K562 (cell line): Measurements from ENCODE around the gene CYP11A1. TPM values are rescaled to one million over a fixed set of nuclear protein-coding genes. Genes with fewer than 3 reads are reported as not detected.

Source experiments
- ATAC-seq: fragments of 200-7000 bp; cut with Tn5 transposase; 3 replicates; pipeline ENCODE4 v1.9.1; 2020; ENCODE audit warnings: moderate library complexity
- BruUV-seq: library from RNA; stranded (reverse); fragments of 400-500 nt; replicated peaks from 2 replicates; lab custom pipeline; 2021; lab: Mats Ljungman, UMichigan
- CTCF ChIA-PET: fragments of 300-600 bp; formaldehyde crosslinking; extraction: SDS; loops from one replicate; lab custom pipeline; 2021; ENCODE audit warnings: low intra/inter-chr PET ratio; lab: Yijun Ruan, JAX
- POLR2A ChIA-PET: fragments of 300-600, 350-650 bp; sonication (Branson Sonifier 250); formaldehyde crosslinking; extraction: SDS; loops from one replicate; lab custom pipeline; 2021; ENCODE audit warnings: antibody characterized with exemption, inconsistent platforms; lab: Yijun Ruan, JAX
- DNase-seq, 4 experiments: peaks; one replicate each; pipeline versions ENCODE4 v3.0.0 to v3.0.0-alpha.2; 2011 to 2018; ENCODE audit warnings: low spot score in 3 of 4, mixed read lengths in 3 of 4; ENCODE audit errors: extremely low read depth in 1 of 4
- FAIRE-seq: peaks from 2 replicates; lab custom pipeline; 2011; peaks lifted over from hg19 to GRCh38; lab: Jason Lieb, UNC
- H2AFZ ChIP-seq: 2 replicates; pipeline ENCODE4 v1.6.0; 2011; ENCODE audit warnings: low read depth, low read length, control low read depth, inconsistent platforms
- H3K27ac ChIP-seq: fragments of 200-600 bp; 3 replicates; pipeline ENCODE4 v1.8.0; 2011; ENCODE audit warnings: low read depth, mild to moderate bottlenecking, control low read depth, inconsistent platforms, low read length, moderate library complexity, mixed read lengths; ENCODE audit errors: extremely low read depth
- H3K27me3 ChIP-seq, 2 experiments: fragments of 300-600 bp in 1 of 2; 2 replicates in 1 of 2; 3 replicates in 1 of 2; pipeline versions ENCODE4 v1.6.0 to v1.8.0; 2011; ENCODE audit warnings: inconsistent platforms in 2 of 2, low read length in 2 of 2, mild to moderate bottlenecking in 1 of 2, mixed read lengths in 1 of 2, moderate library complexity in 1 of 2; ENCODE audit not compliant: control insufficient read depth in 2 of 2, insufficient read depth in 2 of 2
- H3K36me3 ChIP-seq: fragments of 300-600 bp; 3 replicates; pipeline ENCODE4 v1.8.0; 2011; ENCODE audit warnings: mild to moderate bottlenecking, low read length, inconsistent platforms; ENCODE audit not compliant: control insufficient read depth, insufficient read depth
- H3K4me1 ChIP-seq, 2 experiments: fragments of 200-600 bp in 1 of 2; replicated peaks in 1 of 2; 2 replicates in 1 of 2; 3 replicates in 1 of 2; pipeline versions ENCODE4 v1.5.1 to v1.8.0; 2011; ENCODE audit warnings: inconsistent platforms in 2 of 2, low read length in 2 of 2, mild to moderate bottlenecking in 1 of 2, mixed read lengths in 1 of 2, moderate library complexity in 1 of 2; ENCODE audit not compliant: control insufficient read depth in 2 of 2, insufficient read depth in 2 of 2
- H3K4me2 ChIP-seq: 2 replicates; pipeline ENCODE4 v1.6.1; 2011; ENCODE audit warnings: low read length, control low read depth, inconsistent platforms, mixed read lengths; ENCODE audit not compliant: insufficient read depth
- H3K4me3 ChIP-seq: fragments of 200-600 bp; sonication (generic), shearing (Covaris generic); 2 replicates; pipeline ENCODE4 v1.5.1; 2016; ENCODE audit warnings: control low read depth, inconsistent platforms
- H3K79me2 ChIP-seq: fragments of 200-600 bp; 3 replicates; pipeline ENCODE4 v1.8.0; 2011; ENCODE audit warnings: low read length, inconsistent platforms; ENCODE audit not compliant: control insufficient read depth, insufficient read depth
- H3K9ac ChIP-seq, 2 experiments: 2 replicates each; pipeline versions ENCODE4 v1.6.0 to v1.6.1; 2011; ENCODE audit warnings: low read depth in 2 of 2, low read length in 2 of 2, control low read depth in 1 of 2, inconsistent platforms in 1 of 2, mild to moderate bottlenecking in 1 of 2, mixed read lengths in 1 of 2; ENCODE audit not compliant: insufficient read depth in 1 of 2
- H3K9me1 ChIP-seq: one replicate; pipeline ENCODE4 v1.6.0; 2011; ENCODE audit warnings: inconsistent platforms, mild to moderate bottlenecking, low read length, moderate library complexity; ENCODE audit not compliant: control insufficient read depth, insufficient read depth
- H3K9me3 ChIP-seq: replicated peaks from 2 replicates; pipeline ENCODE4 v1.5.1; 2011; ENCODE audit warnings: low read depth, low read length, inconsistent platforms; ENCODE audit not compliant: control insufficient read depth, insufficient read depth
- H4K20me1 ChIP-seq: replicated peaks from 2 replicates; pipeline ENCODE4 v1.6.1; 2011; ENCODE audit warnings: low read length, inconsistent platforms, mixed read lengths; ENCODE audit not compliant: control insufficient read depth, insufficient read depth
- ADNP ChIP-seq: fragments of 200-800 bp; sonication (Bioruptor generic); IDR thresholded peaks from 2 replicates; pipeline ENCODE4 v1.6.1; 2016; ENCODE audit warnings: missing genetic modification characterization, missing compliant biosample characterization
- KAT8 ChIP-seq: fragments of 450-650 bp; IDR thresholded peaks from 2 replicates; pipeline ENCODE4 v1.6.1; 2016; ENCODE audit warnings: low read depth, mild to moderate bottlenecking
- KLF6 ChIP-seq: fragments of 250-450 bp; sonication (Bioruptor Pico); IDR thresholded peaks from 2 replicates; pipeline ENCODE4 v1.4.0; 2020; ENCODE audit warnings: mild to moderate bottlenecking, moderate library complexity, borderline replicate concordance
- RCOR1 ChIP-seq, 2 experiments: IDR thresholded peaks; 2 replicates each; pipeline ENCODE4 v1.6.1; 2012; ENCODE audit warnings: low read depth in 2 of 2, low read length in 2 of 2, borderline replicate concordance in 1 of 2, improper control_type of control experiment in 1 of 2
- ZSCAN29 ChIP-seq: fragments of 450-650 bp; IDR thresholded peaks from 2 replicates; pipeline ENCODE4 v1.6.1; 2017
- WGBS: fragments of 100-300 bp; shearing (Covaris generic); methylation state at CpG from one replicate; pipeline ENCODE4 v1.1.6; 2016; ENCODE audit warnings: low coverage, mixed read lengths; ENCODE audit not compliant: insufficient coverage; ENCODE audit errors: missing lambda C conversion rate; 5-methylcytosine and 5-hydroxymethylcytosine counted together
- in situ Hi-C: fragments of 300-500 bp; cut with MboI; formaldehyde crosslinking; loops from 4 replicates; pipeline ENCODE4 v1.15.0; 2018; ENCODE audit warnings: inconsistent platforms, mixed read lengths
- intact Hi-C: fragments of 100-400 bp; cut with micrococcal nuclease; formaldehyde crosslinking; loops from 2 replicates; pipeline ENCODE4 v1.14.2; 2022
- polyA plus RNA-seq, 8 experiments: library from polyadenylated mRNA; depleted of rRNA in 4 of 8; stranded (reverse) in 5 of 8; unstranded in 3 of 8; fragments of >200 nt; fragmentation: Nextera tagmentation in 2 of 8; fragmentation: Illumina TruSeq in 1 of 8; extraction: Ambion mirVana in 2 of 8; extraction: Trizol in 1 of 8; gene quantifications; 2 replicates each; pipeline versions ENCODE4 v1.2.1 to v1.2.3, GENCODE V29; 2011 to 2014; ENCODE audit warnings: inconsistent platforms in 1 of 8, missing spikeins in 1 of 8
- total RNA-seq, 7 experiments: library from RNA; depleted of rRNA in 6 of 7; stranded (reverse); fragments of >200 nt in 6 of 7; fragmentation: Illumina TruSeq in 2 of 7; extraction: Trizol in 2 of 7; gene quantifications; 2 replicates each; pipeline versions ENCODE4 v1.2.1 to v1.2.3, GENCODE V29; 2011 to 2021; ENCODE audit warnings: low replicate concordance in 1 of 7

The CYP11A1 gene
- total and polyA plus RNA-seq, 9 of the 15 experiments (the other 6 are each of a cell fraction or from before 2014, with no cell fraction given), result 0.06 to 0.24 (median 0.10) TPM; not detected in 4

- BruUV-seq, result no TSS peak
- peaks cover 0 to 5% of the 10 kb centered on the region in 2 experiments; a peak in 2 of 5 replicates for H3K4me1 ChIP-seq
- H3K4me3 ChIP-seq, result no peak overlapping the region
- TF ChIP-seq KLF6 (CRISPR knock-in tag) (no peak), KAT8 (no peak), RCOR1 (IDR thresholded peaks at IDR 0.05; ENCODE audit: borderline replicate concordance in 1 of 2, low read depth in 2 of 2, low read length in 2 of 2) (no peak), ZSCAN29 (no peak), ADNP (tag) (no peak)
- H2AFZ ChIP-seq, result no peak overlapping the region
- no peaks in the 10 kb centered on the region for H3K9me1 ChIP-seq
- ChIA-PET CTCF (no interaction called here), POLR2A (interaction anchor here (0.6 kb wide), 1 partner anchor 79 kb away, joined by 3 read pairs; no protein-coding TSS in a partner anchor)
- H3K27me3 ChIP-seq, result peaks cover 24 to 69% of the 10 kb centered on the region in 2 experiments
- H3K27ac ChIP-seq, result no peak overlapping the region
- DNase-seq (no peak), FAIRE-seq (no peak), ATAC-seq (no peak)
- intact Hi-C loops, result no loop called here
- no peaks in the 10 kb centered on the region for H3K9me3 ChIP-seq
- no peaks in the 10 kb centered on the region for H3K79me2 ChIP-seq
- WGBS, result 2% methylated on average over 5 of the region's 8 CpGs
- H3K9ac ChIP-seq, result peak overlapping the region in 1 of 2 experiments; percentile 65; a peak in 2 of 4 replicates
- no peak overlapping the region for H3K4me2 ChIP-seq
- H4K20me1 ChIP-seq, result peaks cover 5% of the 10 kb centered on the region; the same call in 1 of the 2 replicates
- H3K36me3 ChIP-seq, result no peaks in the 10 kb centered on the region
- in situ Hi-C loops, result loop anchor here (25.0 kb wide), 1 partner anchor 944 kb away; the partner anchor contains the start of gene GOLGA6D
Measured at GRCh38 chr15:74343797-74344127, 23.7 kb downstream of the CYP11A1 start.
